ENCODE data around the gene SPATA20. TPM values are rescaled to one million over a fixed set of nuclear protein-coding genes. Genes with fewer than 3 reads are reported as not detected.

The SPATA20 gene
- total and polyA plus RNA-seq, 12 donors = 12.6 to 88.4 (median 63.3) TPM

DNA sequence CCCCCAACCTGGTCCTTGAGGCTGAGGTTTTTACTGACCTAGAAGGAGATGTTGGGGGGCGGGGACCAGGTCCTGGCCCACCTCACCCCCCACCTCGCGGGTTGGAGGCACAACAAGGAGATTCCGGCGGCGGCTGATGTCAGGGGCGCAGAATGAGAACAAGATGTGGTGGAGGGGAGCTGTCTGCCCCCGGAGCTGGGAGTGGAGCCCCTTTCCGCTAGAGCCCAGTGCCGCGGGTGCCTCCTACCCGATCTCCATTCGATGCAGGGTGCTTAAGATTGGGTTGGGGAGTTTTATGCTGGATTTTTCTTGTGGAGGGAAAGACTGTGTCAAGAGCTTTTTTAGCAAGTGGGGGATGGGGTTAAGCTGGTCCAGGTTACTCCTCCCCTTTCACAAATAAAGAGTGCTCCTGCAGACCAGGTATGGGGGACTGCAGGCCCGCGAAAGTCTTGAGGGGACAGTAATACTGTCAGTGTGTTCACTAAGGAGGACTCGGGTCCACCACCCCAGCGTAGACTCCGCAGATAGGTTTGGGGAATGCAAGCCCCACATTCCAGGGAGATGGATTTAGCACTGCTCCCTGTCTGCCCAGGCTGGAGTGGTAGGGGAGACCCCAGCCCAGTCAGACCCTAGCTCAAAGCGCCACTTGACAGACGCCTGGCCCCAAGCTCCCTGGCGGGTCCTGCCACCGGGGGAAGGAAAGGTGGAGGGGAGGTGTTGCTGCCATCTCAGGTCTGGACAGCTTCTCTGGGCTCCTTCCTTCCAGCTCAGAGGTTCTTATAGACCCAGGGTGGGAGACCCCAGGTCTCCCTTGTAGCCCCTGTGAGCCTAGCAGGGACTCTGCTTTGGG lies 15.5 kb downstream of the SPATA20 start:
- no peak overlapping the region for H3K4me3 ChIP-seq
- TF ChIP-seq, protein P1, sequence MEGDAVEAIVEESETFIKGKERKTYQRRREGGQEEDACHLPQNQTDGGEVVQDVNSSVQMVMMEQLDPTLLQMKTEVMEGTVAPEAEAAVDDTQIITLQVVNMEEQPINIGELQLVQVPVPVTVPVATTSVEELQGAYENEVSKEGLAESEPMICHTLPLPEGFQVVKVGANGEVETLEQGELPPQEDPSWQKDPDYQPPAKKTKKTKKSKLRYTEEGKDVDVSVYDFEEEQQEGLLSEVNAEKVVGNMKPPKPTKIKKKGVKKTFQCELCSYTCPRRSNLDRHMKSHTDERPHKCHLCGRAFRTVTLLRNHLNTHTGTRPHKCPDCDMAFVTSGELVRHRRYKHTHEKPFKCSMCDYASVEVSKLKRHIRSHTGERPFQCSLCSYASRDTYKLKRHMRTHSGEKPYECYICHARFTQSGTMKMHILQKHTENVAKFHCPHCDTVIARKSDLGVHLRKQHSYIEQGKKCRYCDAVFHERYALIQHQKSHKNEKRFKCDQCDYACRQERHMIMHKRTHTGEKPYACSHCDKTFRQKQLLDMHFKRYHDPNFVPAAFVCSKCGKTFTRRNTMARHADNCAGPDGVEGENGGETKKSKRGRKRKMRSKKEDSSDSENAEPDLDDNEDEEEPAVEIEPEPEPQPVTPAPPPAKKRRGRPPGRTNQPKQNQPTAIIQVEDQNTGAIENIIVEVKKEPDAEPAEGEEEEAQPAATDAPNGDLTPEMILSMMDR (IDR thresholded peaks at IDR 0.05) = no peak
- no peak for DNase-seq
- peaks cover 17 to 99% (median 82%) of the 10 kb centered on the region in 7 donors for H3K27me3 ChIP-seq
- intact Hi-C loops (cut with DNase I) = loop anchor here in 1 of 10 donors (5.0 kb wide), 1 partner anchor 40 kb away; no protein-coding TSS in a partner anchor
- peaks cover 13 to 56% (median 39%) of the 10 kb centered on the region in 9 donors for H3K4me1 ChIP-seq
- no peak for ATAC-seq
- no peak overlapping the region for H3K27ac ChIP-seq
- H3K9me3 ChIP-seq = no peaks in the 10 kb centered on the region
- H3K36me3 ChIP-seq = no peaks in the 10 kb centered on the region
- 26 to 34% methylated on average over 22 of the region's 22 CpGs for WGBS, 2 donors

DNA sequence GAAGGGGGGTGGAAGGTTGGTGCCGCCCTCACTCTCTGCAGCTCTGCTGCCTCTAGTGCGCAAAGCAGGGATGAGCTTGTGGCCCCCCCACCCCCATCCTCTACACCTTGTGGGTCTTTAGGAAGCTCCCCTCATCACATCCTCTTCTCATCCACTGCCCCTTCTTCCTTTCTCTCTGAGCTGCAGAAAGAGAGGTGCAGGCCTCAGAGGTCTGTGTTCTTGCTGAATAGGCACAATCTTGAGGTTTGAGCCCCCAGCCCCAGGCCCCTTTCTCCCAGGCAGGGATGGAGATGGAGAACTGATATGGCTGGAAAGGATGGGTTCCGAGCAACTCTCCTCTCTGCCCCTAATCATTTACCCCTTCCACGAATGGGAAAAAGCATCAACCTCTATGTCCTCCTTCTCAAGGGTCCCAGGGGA lies 16.1 kb downstream of the SPATA20 start:
- H3K4me1 ChIP-seq = peaks cover 13 to 56% (median 39%) of the 10 kb centered on the region in 9 donors
- H3K27me3 ChIP-seq = peaks cover 17 to 95% (median 80%) of the 10 kb centered on the region in 7 donors
- H3K4me3 ChIP-seq = no peak overlapping the region
- DNase-seq = no peak
- no peak overlapping the region for H3K27ac ChIP-seq
- TF ChIP-seq, protein P1 (IDR thresholded peaks at IDR 0.05) = no peak
- H3K36me3 ChIP-seq = no peaks in the 10 kb centered on the region
- no peak for ATAC-seq
- no peaks in the 10 kb centered on the region for H3K9me3 ChIP-seq
- intact Hi-C loops (cut with DNase I) = loop anchor here in 1 of 10 donors (5.0 kb wide), 1 partner anchor 39 kb away; no protein-coding TSS in a partner anchor
- WGBS, 2 donors = 70 to 75% methylated on average over 4 of the region's 4 CpGs

DNA sequence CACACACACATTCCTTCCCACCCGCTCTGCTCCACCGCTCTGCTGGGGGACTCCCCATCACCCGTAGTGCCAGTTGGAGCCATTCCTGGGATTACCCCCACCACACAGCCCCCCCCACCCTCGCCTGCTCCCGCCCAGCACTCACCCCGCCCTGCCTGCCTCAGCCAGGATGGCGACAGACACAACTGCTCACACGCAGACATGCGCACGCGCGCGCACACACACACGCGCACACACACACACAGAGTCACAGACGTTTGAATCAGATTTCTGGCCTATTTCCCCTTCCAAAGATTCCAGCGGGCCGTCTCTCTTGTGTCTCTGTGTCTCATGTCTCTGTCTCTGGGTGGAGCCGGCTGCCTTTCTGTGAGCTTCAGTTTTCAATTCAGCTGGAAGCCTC lies 17.9 kb downstream of the SPATA20 start:
- Histone ChIP-seq H3K4me1 (peaks cover 9 to 41% (median 25%) of the 10 kb centered on the region in 9 donors), H3K4me3 (peak overlapping the region in 1 of 10 donors; percentile 11), H3K27me3 (peaks cover 11 to 77% (median 63%) of the 10 kb centered on the region in 7 donors), H3K27ac (no peak overlapping the region), H3K36me3 (no peaks in the 10 kb centered on the region), H3K9me3 (no peaks in the 10 kb centered on the region)
- DNase-seq (peak; percentile 61 to 73), ATAC-seq (peak in 5 of 8 donors; percentile 33 to 56 (median 44))
- TF ChIP-seq, protein P1 (IDR thresholded peaks at IDR 0.05) = no peak
- intact Hi-C loops (cut with DNase I) = loop anchor here in 2 of 10 donors (5.0 kb wide), 2 partner anchors 37 to 42 kb away; no protein-coding TSS in a partner anchor
- WGBS, 2 donors = 37 to 43% methylated on average over 19 of the region's 19 CpGs

DNA sequence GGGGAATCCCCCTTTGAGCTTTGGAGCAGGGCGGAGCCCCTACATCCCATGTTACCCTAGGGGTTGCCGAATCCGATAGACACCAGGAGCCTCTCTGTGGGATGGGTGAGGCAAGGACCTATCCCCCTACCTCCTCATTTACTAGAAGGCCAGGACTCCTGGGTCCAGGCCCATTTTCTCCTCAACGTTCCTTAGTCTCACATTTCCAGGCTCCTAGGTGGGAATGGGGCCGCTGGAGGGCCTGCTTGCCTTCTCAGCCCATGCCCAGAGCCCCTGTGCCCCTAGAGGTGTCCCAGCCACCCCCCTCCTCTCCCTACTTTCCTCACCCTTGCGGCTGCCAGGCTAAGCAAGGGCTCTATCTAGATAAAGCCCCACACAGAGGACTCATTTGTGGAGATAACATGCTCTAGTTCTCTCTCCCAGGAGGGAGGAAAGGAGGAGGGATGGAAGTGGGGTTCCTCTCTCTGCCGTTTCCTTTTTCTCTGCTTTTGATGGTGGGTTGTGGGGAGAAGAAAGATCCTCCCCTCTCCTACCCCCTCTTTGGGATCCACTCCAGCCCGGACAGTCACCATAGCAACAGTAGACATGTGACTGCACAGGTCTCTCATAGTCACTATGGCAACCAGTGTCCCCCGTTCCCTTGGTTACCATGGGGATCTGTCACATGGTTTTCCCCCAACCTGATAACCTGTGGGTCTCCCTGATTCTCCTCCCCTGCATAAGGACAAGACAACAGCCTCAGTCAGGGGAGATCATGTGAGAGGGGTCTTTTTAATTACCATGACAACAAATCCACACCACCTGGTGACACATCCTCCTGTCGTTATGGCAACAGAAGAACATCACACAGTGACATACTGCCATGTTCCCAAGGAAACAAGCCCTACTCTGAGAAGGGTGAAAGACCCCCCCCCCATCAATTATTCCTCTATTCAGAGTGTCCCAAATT lies 18.7 kb downstream of the SPATA20 start:
- TF ChIP-seq, protein P1 (IDR thresholded peaks at IDR 0.05) = no peak
- intact Hi-C loops (cut with DNase I) = loop anchor here in 1 of 10 donors (5.0 kb wide), 1 partner anchor 42 kb away; no protein-coding TSS in a partner anchor
- Histone ChIP-seq H3K27ac (no peak overlapping the region), H3K9me3 (no peaks in the 10 kb centered on the region), H3K27me3 (peaks cover 8 to 70% (median 55%) of the 10 kb centered on the region in 7 donors), H3K4me3 (no peak overlapping the region), H3K4me1 (peaks cover 6 to 35% (median 19%) of the 10 kb centered on the region in 9 donors), H3K36me3 (no peaks in the 10 kb centered on the region)
- ATAC-seq (no peak), DNase-seq (no peak)
- 45 to 53% methylated on average over 10 of the region's 10 CpGs for WGBS, 2 donors

Measured in heart right ventricle (tissue), 16 donors.